OCI-LY1 (cell line): Measurements from ENCODE around the gene TNRC6A.

Experiments
- EZH2 ChIP-seq: fragments of 200-600 bp; sonication (generic), shearing (Covaris generic); IDR thresholded peaks from 2 replicates; pipeline ENCODE4 v1.8.0; 2017; ENCODE audit warnings: borderline replicate concordance, mixed run types, mild to moderate bottlenecking, antibody characterized with exemption, low read length, moderate library complexity, mixed read lengths
- TF ChIP-seq, protein P1 (sequence below): fragments of 200-600 bp; sonication (generic), shearing (Covaris generic); IDR thresholded peaks from 2 replicates; pipeline ENCODE4 v1.5.1; 2017; ENCODE audit warnings: mild to moderate bottlenecking, antibody characterized with exemption, low read length, moderate library complexity, mixed read lengths

DNA sequence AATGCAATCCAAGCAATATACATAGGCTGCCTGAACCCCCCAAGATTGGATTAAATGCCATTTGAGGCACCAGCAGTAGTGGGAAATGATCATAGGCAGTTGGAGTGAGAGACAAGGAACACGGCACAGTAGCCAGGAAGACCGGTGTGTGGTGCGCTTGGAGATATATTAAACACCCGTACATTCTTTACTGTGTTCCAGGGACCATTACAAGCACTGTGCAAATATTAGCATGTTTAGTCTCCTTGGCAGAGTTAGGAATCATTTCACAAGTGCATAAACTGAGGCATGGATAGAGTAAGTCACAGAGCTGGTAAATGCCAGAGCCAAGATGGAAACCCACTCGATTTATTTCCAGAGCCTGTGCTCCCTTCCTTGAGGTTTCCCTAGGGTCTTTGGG lies 31.1 kb upstream of the TNRC6A start:
- TF ChIP-seq, protein P1, sequence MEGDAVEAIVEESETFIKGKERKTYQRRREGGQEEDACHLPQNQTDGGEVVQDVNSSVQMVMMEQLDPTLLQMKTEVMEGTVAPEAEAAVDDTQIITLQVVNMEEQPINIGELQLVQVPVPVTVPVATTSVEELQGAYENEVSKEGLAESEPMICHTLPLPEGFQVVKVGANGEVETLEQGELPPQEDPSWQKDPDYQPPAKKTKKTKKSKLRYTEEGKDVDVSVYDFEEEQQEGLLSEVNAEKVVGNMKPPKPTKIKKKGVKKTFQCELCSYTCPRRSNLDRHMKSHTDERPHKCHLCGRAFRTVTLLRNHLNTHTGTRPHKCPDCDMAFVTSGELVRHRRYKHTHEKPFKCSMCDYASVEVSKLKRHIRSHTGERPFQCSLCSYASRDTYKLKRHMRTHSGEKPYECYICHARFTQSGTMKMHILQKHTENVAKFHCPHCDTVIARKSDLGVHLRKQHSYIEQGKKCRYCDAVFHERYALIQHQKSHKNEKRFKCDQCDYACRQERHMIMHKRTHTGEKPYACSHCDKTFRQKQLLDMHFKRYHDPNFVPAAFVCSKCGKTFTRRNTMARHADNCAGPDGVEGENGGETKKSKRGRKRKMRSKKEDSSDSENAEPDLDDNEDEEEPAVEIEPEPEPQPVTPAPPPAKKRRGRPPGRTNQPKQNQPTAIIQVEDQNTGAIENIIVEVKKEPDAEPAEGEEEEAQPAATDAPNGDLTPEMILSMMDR: no peak
- no peak for TF ChIP-seq EZH2
